ENCODE results near the gene ALPI. TPM values are rescaled to one million over a fixed set of nuclear protein-coding genes. Genes with fewer than 3 reads are reported as not detected.
"Not testable (repeated sequence)": the region's sequence is repeated elsewhere in the genome, so short reads cannot be mapped to it uniquely, and the experiment has no call there.

Gene ALPI
- total and polyA plus RNA-seq, 5 donors from 2014 or later = not detected

- Histone ChIP-seq H3K4me1 (ENCODE audit: control insufficient read depth, insufficient read depth, low read length, poor library complexity, severe bottlenecking) (peaks cover 13% of the 10 kb centered on the region), H3K27me3 (ENCODE audit: control insufficient read depth, insufficient read depth, low read length) (peaks cover 2% of the 10 kb centered on the region), H3K36me3 (ENCODE audit: control insufficient read depth, insufficient read depth, low read length) (no peaks in the 10 kb centered on the region), H3K27ac (ENCODE audit: insufficient read depth, low read length, poor library complexity, severe bottlenecking) (no peak overlapping the region), H3K9me3 (ENCODE audit: control insufficient read depth in 2 of 2, low read length in 2 of 2) (no peaks in the 10 kb centered on the region), H3K4me3 (ENCODE audit: low read depth, low read length) (no peak overlapping the region)
- H3K4me1 Mint-ChIP-seq = peaks cover 0 to 16% (median 7%) of the 10 kb centered on the region in 4 donors
- H3K36me3 Mint-ChIP-seq = no peaks in the 10 kb centered on the region
- DNase-seq (no peak), ATAC-seq (ENCODE audit: low read depth in 2 of 2) (no peak)
- peak overlapping the region in 1 of 4 donors; percentile 43 for H3K4me3 Mint-ChIP-seq
- peaks cover 56% of the 10 kb centered on the region for H3K27me3 Mint-ChIP-seq
- H3K9me3 Mint-ChIP-seq = peaks cover 0 to 2% (median 0%) of the 10 kb centered on the region in 7 donors
- no peak overlapping the region for H3K27ac Mint-ChIP-seq
Measured at GRCh38 chr2:232419245-232420072, 36.5 kb upstream of the ALPI start.

GRCh38 chr2:232420073-232420454 is 35.9 kb upstream of the ALPI start:
- Mint-ChIP-seq H3K4me3 (peak overlapping the region in 1 of 4 donors; percentile 35), H3K27me3 (peaks cover 59% of the 10 kb centered on the region), H3K36me3 (no peaks in the 10 kb centered on the region), H3K4me1 (peaks cover 0 to 16% (median 7%) of the 10 kb centered on the region in 4 donors), H3K9me3 (peaks cover 0 to 2% (median 0%) of the 10 kb centered on the region in 7 donors), H3K27ac (no peak overlapping the region)
- ATAC-seq (ENCODE audit: low read depth in 2 of 2) (no peak), DNase-seq (no peak)
- H3K36me3 ChIP-seq (ENCODE audit: control insufficient read depth, insufficient read depth, low read length) = no peaks in the 10 kb centered on the region
- no peaks in the 10 kb centered on the region for H3K9me3 ChIP-seq (ENCODE audit: control insufficient read depth in 2 of 2, low read length in 2 of 2)
- no peak overlapping the region for H3K4me3 ChIP-seq (ENCODE audit: low read depth, low read length)
- H3K4me1 ChIP-seq (ENCODE audit: control insufficient read depth, insufficient read depth, low read length, poor library complexity, severe bottlenecking) = peaks cover 13% of the 10 kb centered on the region
- peaks cover 2% of the 10 kb centered on the region for H3K27me3 ChIP-seq (ENCODE audit: control insufficient read depth, insufficient read depth, low read length)
- H3K27ac ChIP-seq (ENCODE audit: insufficient read depth, low read length, poor library complexity, severe bottlenecking) = no peak overlapping the region

- Mint-ChIP-seq H3K27ac (no peak overlapping the region), H3K27me3 (peaks cover 61% of the 10 kb centered on the region), H3K4me1 (peaks cover 0 to 16% (median 7%) of the 10 kb centered on the region in 4 donors), H3K36me3 (no peaks in the 10 kb centered on the region), H3K4me3 (peak overlapping the region in 1 of 4 donors; percentile 35), H3K9me3 (peaks cover 0 to 2% (median 0%) of the 10 kb centered on the region in 7 donors)
- Histone ChIP-seq H3K4me3 (ENCODE audit: low read depth, low read length) (no peak overlapping the region), H3K27me3 (ENCODE audit: control insufficient read depth, insufficient read depth, low read length) (peaks cover 2% of the 10 kb centered on the region), H3K9me3 (ENCODE audit: control insufficient read depth in 2 of 2, low read length in 2 of 2) (no peaks in the 10 kb centered on the region), H3K36me3 (ENCODE audit: control insufficient read depth, insufficient read depth, low read length) (no peaks in the 10 kb centered on the region), H3K4me1 (ENCODE audit: control insufficient read depth, insufficient read depth, low read length, poor library complexity, severe bottlenecking) (peaks cover 13% of the 10 kb centered on the region), H3K27ac (ENCODE audit: insufficient read depth, low read length, poor library complexity, severe bottlenecking) (no peak overlapping the region)
- peak; percentile 24 to 28 for ATAC-seq (ENCODE audit: low read depth in 2 of 2)
- DNase-seq = peak in 2 of 3 donors; percentile 18 to 63
Measured at GRCh38 chr2:232420463-232421188, 35.3 kb upstream of the ALPI start.

- Histone ChIP-seq H3K9me3 (ENCODE audit: control insufficient read depth in 2 of 2, low read length in 2 of 2) (no peaks in the 10 kb centered on the region), H3K36me3 (ENCODE audit: control insufficient read depth, insufficient read depth, low read length) (no peaks in the 10 kb centered on the region), H3K27ac (ENCODE audit: insufficient read depth, low read length, poor library complexity, severe bottlenecking) (no peak overlapping the region), H3K27me3 (ENCODE audit: control insufficient read depth, insufficient read depth, low read length) (peaks cover 2% of the 10 kb centered on the region), H3K4me3 (ENCODE audit: low read depth, low read length) (no peak overlapping the region), H3K4me1 (ENCODE audit: control insufficient read depth, insufficient read depth, low read length, poor library complexity, severe bottlenecking) (peaks cover 13% of the 10 kb centered on the region)
- ATAC-seq (ENCODE audit: low read depth in 2 of 2) (no peak), DNase-seq (no peak)
- Mint-ChIP-seq H3K27me3 (peaks cover 61% of the 10 kb centered on the region), H3K9me3 (peaks cover 0 to 2% (median 0%) of the 10 kb centered on the region in 7 donors), H3K4me1 (peaks cover 0 to 16% (median 7%) of the 10 kb centered on the region in 4 donors), H3K27ac (no peak overlapping the region), H3K36me3 (no peaks in the 10 kb centered on the region), H3K4me3 (peak overlapping the region in 2 of 4 donors; percentile 45 to 59)
Measured at GRCh38 chr2:232421189-232421785, 34.7 kb upstream of the ALPI start.

GRCh38 chr2:232422051-232422450 is 33.9 kb upstream of the ALPI start:
- H3K27me3 Mint-ChIP-seq = peaks cover 62% of the 10 kb centered on the region
- no peaks in the 10 kb centered on the region for H3K9me3 ChIP-seq (ENCODE audit: control insufficient read depth in 2 of 2, low read length in 2 of 2)
- H3K36me3 Mint-ChIP-seq = no peaks in the 10 kb centered on the region
- no peak overlapping the region for H3K4me3 ChIP-seq (ENCODE audit: low read depth, low read length)
- DNase-seq (no peak), ATAC-seq (ENCODE audit: low read depth in 2 of 2) (no peak)
- peaks cover 13% of the 10 kb centered on the region for H3K4me1 ChIP-seq (ENCODE audit: control insufficient read depth, insufficient read depth, low read length, poor library complexity, severe bottlenecking)
- peaks cover 0 to 2% (median 0%) of the 10 kb centered on the region in 7 donors for H3K9me3 Mint-ChIP-seq
- H3K27me3 ChIP-seq (ENCODE audit: control insufficient read depth, insufficient read depth, low read length) = peaks cover 2% of the 10 kb centered on the region
- peak overlapping the region in 2 of 4 donors; percentile 45 to 47 for H3K4me3 Mint-ChIP-seq
- no peak overlapping the region for H3K27ac ChIP-seq (ENCODE audit: insufficient read depth, low read length, poor library complexity, severe bottlenecking)
- H3K27ac Mint-ChIP-seq = no peak overlapping the region
- H3K4me1 Mint-ChIP-seq = peaks cover 0 to 16% (median 7%) of the 10 kb centered on the region in 4 donors
- no peaks in the 10 kb centered on the region for H3K36me3 ChIP-seq (ENCODE audit: control insufficient read depth, insufficient read depth, low read length)

GRCh38 chr2:232422996-232423395 is 33.0 kb upstream of the ALPI start:
- H3K4me3 ChIP-seq (ENCODE audit: low read depth, low read length); H3K9me3 ChIP-seq (ENCODE audit: control insufficient read depth in 2 of 2, low read length in 2 of 2); H3K27me3 ChIP-seq (ENCODE audit: control insufficient read depth, insufficient read depth, low read length); H3K27ac ChIP-seq (ENCODE audit: insufficient read depth, low read length, poor library complexity, severe bottlenecking); DNase-seq; H3K4me3 Mint-ChIP-seq; H3K36me3 ChIP-seq (ENCODE audit: control insufficient read depth, insufficient read depth, low read length); H3K36me3 Mint-ChIP-seq; H3K9me3 Mint-ChIP-seq; H3K27ac Mint-ChIP-seq; ATAC-seq (ENCODE audit: low read depth in 2 of 2): not testable (repeated sequence)
- H3K27me3 Mint-ChIP-seq = peaks cover 61% of the 10 kb centered on the region
- H3K4me1 ChIP-seq (ENCODE audit: control insufficient read depth, insufficient read depth, low read length, poor library complexity, severe bottlenecking) = peaks cover 13% of the 10 kb centered on the region
- H3K4me1 Mint-ChIP-seq = peaks cover 0 to 16% (median 7%) of the 10 kb centered on the region in 4 donors

GRCh38 chr2:232423407-232423806 is 32.5 kb upstream of the ALPI start:
- not testable (repeated sequence) for H3K9me3 ChIP-seq (ENCODE audit: control insufficient read depth in 2 of 2, low read length in 2 of 2); H3K27me3 ChIP-seq (ENCODE audit: control insufficient read depth, insufficient read depth, low read length); H3K27ac Mint-ChIP-seq; H3K36me3 Mint-ChIP-seq; DNase-seq; H3K9me3 Mint-ChIP-seq; H3K4me3 ChIP-seq (ENCODE audit: low read depth, low read length); H3K4me3 Mint-ChIP-seq; ATAC-seq (ENCODE audit: low read depth in 2 of 2); H3K27ac ChIP-seq (ENCODE audit: insufficient read depth, low read length, poor library complexity, severe bottlenecking); H3K36me3 ChIP-seq (ENCODE audit: control insufficient read depth, insufficient read depth, low read length)
- Mint-ChIP-seq H3K4me1 (peaks cover 0 to 12% (median 6%) of the 10 kb centered on the region in 4 donors), H3K27me3 (peaks cover 57% of the 10 kb centered on the region)
- H3K4me1 ChIP-seq (ENCODE audit: control insufficient read depth, insufficient read depth, low read length, poor library complexity, severe bottlenecking) = peaks cover 13% of the 10 kb centered on the region
